ENCODE results near the gene PPIH. TPM values are rescaled to one million over a fixed set of nuclear protein-coding genes. Genes with fewer than 3 reads are reported as not detected.

Gene PPIH
- total and polyA plus RNA-seq, 4 donors: 7.9 to 16.3 (median 13.0) TPM

DNA sequence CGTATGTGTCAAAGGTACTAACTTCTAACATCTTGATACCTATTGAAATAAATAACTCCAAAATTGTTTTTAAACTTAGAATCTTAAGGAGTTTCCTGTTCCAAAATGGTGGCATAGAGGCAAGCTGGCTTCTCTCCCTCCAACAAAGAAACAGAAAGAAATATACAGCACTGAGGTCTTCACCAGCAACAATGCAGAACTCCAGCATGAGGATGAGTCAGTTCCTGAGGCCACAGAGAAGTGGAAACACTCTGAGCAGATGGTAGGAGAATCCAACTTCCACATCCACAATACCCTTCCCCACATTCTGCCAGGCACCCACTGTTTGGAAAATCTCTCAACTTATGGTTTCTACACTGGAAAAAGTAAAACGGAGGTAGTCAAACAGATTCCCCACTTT is 12.2 kb upstream of the PPIH start:
- Histone ChIP-seq H3K27me3 (ENCODE audit: control insufficient read depth in 4 of 4, insufficient read depth in 4 of 4, low read length in 3 of 4) (no peaks in the 10 kb centered on the region), H3K4me1 (ENCODE audit: control insufficient read depth in 4 of 4, insufficient read depth in 4 of 4, low read length in 3 of 4) (no peaks in the 10 kb centered on the region), H3K4me3 (ENCODE audit: low read depth in 1 of 3, low read length in 3 of 3) (no peak overlapping the region), H3K9ac (ENCODE audit: low read depth in 1 of 2, low read length in 2 of 2) (no peak overlapping the region), H3K9me3 (ENCODE audit: control insufficient read depth in 4 of 4, low read length in 3 of 4) (no peaks in the 10 kb centered on the region), H3K27ac (ENCODE audit: low read depth in 1 of 2, low read length in 2 of 2) (no peak overlapping the region), H3K36me3 (ENCODE audit: control insufficient read depth in 4 of 4, insufficient read depth in 3 of 4, low read depth in 1 of 4, low read length in 3 of 4) (no peaks in the 10 kb centered on the region)
- WGBS: 91% methylated on average over 2 of the region's 2 CpGs
- no peak for DNase-seq (ENCODE audit: low spot score)
- no peak for TF ChIP-seq HNF4A (conservative IDR thresholded peaks at IDR 0.05)
- no peak for TF ChIP-seq YY1 (IDR thresholded peaks at IDR 0.05)
- TF ChIP-seq SP1 (IDR thresholded peaks at IDR 0.05): no peak
- TF ChIP-seq, protein P1, sequence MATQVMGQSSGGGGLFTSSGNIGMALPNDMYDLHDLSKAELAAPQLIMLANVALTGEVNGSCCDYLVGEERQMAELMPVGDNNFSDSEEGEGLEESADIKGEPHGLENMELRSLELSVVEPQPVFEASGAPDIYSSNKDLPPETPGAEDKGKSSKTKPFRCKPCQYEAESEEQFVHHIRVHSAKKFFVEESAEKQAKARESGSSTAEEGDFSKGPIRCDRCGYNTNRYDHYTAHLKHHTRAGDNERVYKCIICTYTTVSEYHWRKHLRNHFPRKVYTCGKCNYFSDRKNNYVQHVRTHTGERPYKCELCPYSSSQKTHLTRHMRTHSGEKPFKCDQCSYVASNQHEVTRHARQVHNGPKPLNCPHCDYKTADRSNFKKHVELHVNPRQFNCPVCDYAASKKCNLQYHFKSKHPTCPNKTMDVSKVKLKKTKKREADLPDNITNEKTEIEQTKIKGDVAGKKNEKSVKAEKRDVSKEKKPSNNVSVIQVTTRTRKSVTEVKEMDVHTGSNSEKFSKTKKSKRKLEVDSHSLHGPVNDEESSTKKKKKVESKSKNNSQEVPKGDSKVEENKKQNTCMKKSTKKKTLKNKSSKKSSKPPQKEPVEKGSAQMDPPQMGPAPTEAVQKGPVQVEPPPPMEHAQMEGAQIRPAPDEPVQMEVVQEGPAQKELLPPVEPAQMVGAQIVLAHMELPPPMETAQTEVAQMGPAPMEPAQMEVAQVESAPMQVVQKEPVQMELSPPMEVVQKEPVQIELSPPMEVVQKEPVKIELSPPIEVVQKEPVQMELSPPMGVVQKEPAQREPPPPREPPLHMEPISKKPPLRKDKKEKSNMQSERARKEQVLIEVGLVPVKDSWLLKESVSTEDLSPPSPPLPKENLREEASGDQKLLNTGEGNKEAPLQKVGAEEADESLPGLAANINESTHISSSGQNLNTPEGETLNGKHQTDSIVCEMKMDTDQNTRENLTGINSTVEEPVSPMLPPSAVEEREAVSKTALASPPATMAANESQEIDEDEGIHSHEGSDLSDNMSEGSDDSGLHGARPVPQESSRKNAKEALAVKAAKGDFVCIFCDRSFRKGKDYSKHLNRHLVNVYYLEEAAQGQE (IDR thresholded peaks at IDR 0.05): no peak
- no peak for TF ChIP-seq RXRA (IDR thresholded peaks at IDR 0.05)
- TF ChIP-seq, protein P2, sequence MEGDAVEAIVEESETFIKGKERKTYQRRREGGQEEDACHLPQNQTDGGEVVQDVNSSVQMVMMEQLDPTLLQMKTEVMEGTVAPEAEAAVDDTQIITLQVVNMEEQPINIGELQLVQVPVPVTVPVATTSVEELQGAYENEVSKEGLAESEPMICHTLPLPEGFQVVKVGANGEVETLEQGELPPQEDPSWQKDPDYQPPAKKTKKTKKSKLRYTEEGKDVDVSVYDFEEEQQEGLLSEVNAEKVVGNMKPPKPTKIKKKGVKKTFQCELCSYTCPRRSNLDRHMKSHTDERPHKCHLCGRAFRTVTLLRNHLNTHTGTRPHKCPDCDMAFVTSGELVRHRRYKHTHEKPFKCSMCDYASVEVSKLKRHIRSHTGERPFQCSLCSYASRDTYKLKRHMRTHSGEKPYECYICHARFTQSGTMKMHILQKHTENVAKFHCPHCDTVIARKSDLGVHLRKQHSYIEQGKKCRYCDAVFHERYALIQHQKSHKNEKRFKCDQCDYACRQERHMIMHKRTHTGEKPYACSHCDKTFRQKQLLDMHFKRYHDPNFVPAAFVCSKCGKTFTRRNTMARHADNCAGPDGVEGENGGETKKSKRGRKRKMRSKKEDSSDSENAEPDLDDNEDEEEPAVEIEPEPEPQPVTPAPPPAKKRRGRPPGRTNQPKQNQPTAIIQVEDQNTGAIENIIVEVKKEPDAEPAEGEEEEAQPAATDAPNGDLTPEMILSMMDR (IDR thresholded peaks at IDR 0.05; ENCODE audit: low read depth, low read length, missing input control): no peak
- TF ChIP-seq JUND (IDR thresholded peaks at IDR 0.05): no peak
- TF ChIP-seq FOXA1 (IDR thresholded peaks at IDR 0.05): no peak
- TF ChIP-seq, protein P3, sequence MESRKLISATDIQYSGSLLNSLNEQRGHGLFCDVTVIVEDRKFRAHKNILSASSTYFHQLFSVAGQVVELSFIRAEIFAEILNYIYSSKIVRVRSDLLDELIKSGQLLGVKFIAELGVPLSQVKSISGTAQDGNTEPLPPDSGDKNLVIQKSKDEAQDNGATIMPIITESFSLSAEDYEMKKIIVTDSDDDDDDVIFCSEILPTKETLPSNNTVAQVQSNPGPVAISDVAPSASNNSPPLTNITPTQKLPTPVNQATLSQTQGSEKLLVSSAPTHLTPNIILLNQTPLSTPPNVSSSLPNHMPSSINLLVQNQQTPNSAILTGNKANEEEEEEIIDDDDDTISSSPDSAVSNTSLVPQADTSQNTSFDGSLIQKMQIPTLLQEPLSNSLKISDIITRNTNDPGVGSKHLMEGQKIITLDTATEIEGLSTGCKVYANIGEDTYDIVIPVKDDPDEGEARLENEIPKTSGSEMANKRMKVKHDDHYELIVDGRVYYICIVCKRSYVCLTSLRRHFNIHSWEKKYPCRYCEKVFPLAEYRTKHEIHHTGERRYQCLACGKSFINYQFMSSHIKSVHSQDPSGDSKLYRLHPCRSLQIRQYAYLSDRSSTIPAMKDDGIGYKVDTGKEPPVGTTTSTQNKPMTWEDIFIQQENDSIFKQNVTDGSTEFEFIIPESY (IDR thresholded peaks at IDR 0.05): no peak
- TF ChIP-seq RAD21 (IDR thresholded peaks at IDR 0.05): no peak
- no peak for TF ChIP-seq FOXA2 (IDR thresholded peaks at IDR 0.05)
- TF ChIP-seq EGR1 (IDR thresholded peaks at IDR 0.05; ENCODE audit: low read depth in 2 of 2): no peak
- TF ChIP-seq GABPA (IDR thresholded peaks at IDR 0.05 in 1 of 2, conservative IDR thresholded peaks at IDR 0.05 in 1 of 2): no peak
- TF ChIP-seq, protein P4, sequence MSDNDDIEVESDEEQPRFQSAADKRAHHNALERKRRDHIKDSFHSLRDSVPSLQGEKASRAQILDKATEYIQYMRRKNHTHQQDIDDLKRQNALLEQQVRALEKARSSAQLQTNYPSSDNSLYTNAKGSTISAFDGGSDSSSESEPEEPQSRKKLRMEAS (IDR thresholded peaks at IDR 0.05): no peak
- TF ChIP-seq, protein P5, sequence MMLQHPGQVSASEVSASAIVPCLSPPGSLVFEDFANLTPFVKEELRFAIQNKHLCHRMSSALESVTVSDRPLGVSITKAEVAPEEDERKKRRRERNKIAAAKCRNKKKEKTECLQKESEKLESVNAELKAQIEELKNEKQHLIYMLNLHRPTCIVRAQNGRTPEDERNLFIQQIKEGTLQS (IDR thresholded peaks at IDR 0.05): no peak

DNA sequence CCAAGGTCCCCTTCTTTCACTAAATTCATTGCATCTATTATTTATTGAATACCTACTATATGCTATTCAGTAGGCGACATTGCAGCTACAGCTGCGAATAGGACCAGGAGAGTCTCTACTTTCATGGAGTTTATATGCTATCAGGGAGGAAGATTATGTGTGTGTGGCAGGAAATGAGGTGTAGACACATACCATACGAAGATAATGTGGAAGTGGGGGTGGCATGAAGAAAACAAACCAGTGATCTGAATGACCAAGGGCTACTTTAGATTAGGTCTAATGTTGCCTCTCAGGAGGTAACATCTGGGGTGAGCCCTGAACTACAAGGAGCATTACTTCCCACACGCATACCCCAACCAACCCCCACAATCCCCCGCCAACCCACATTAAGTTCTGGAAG is 1.0 kb upstream of the PPIH start:
- H3K9me3 ChIP-seq (ENCODE audit: control insufficient read depth in 4 of 4, low read length in 3 of 4): no peaks in the 10 kb centered on the region
- peaks cover 0 to 20% (median 11%) of the 10 kb centered on the region in 4 donors for H3K4me1 ChIP-seq (ENCODE audit: control insufficient read depth in 4 of 4, insufficient read depth in 4 of 4, low read length in 3 of 4)
- 89% methylated on average over 5 of the region's 5 CpGs for WGBS
- H3K27ac ChIP-seq (ENCODE audit: low read depth in 1 of 2, low read length in 2 of 2): no peak overlapping the region
- H3K4me3 ChIP-seq (ENCODE audit: low read depth in 1 of 3, low read length in 3 of 3): peak overlapping the region in 1 of 3 donors; percentile 68
- no peaks in the 10 kb centered on the region for H3K27me3 ChIP-seq (ENCODE audit: control insufficient read depth in 4 of 4, insufficient read depth in 4 of 4, low read length in 3 of 4)
- H3K36me3 ChIP-seq (ENCODE audit: control insufficient read depth in 4 of 4, insufficient read depth in 3 of 4, low read depth in 1 of 4, low read length in 3 of 4): peaks cover 0 to 5% (median under 1%) of the 10 kb centered on the region in 4 donors
- DNase-seq (ENCODE audit: low spot score): no peak
- H3K9ac ChIP-seq (ENCODE audit: low read depth in 1 of 2, low read length in 2 of 2): peak overlapping the region in 1 of 2 donors; percentile 45
- TF ChIP-seq, protein P3 (IDR thresholded peaks at IDR 0.05): no peak
- TF ChIP-seq TAF1 (conservative IDR thresholded peaks at IDR 0.05) (no peak), JUND (IDR thresholded peaks at IDR 0.05) (no peak), GABPA (IDR thresholded peaks at IDR 0.05 in 1 of 2, conservative IDR thresholded peaks at IDR 0.05 in 1 of 2) (no peak), HNF4G (IDR thresholded peaks at IDR 0.05) (no peak), YY1 (IDR thresholded peaks at IDR 0.05) (no peak), HNF4A (conservative IDR thresholded peaks at IDR 0.05) (no peak), RAD21 (IDR thresholded peaks at IDR 0.05) (no peak), FOXA2 (IDR thresholded peaks at IDR 0.05) (no peak)
- TF ChIP-seq, protein P5 (IDR thresholded peaks at IDR 0.05): no peak
- TF ChIP-seq, protein P2 (IDR thresholded peaks at IDR 0.05; ENCODE audit: low read depth, low read length, missing input control): no peak
- TF ChIP-seq, protein P4 (IDR thresholded peaks at IDR 0.05): no peak

Data from liver (tissue), 9 donors.